Osteocyte (in vitro differentiated cells): ENCODE data around the gene CSNK1G2. TPM values are rescaled to one million over a fixed set of nuclear protein-coding genes. Genes with fewer than 3 reads are reported as not detected.
"Not testable (repeated sequence)": the region's sequence is repeated elsewhere in the genome, so short reads cannot be mapped to it uniquely, and the experiment has no call there.

Experiments
- DNase-seq: peaks from one replicate; pipeline ENCODE4 v3.0.0; 2021; ENCODE audit warnings: mixed read lengths; ENCODE audit not compliant: unreplicated experiment; ENCODE audit errors: extremely low spot score
- H3K27ac Mint-ChIP-seq: one replicate; pipeline ENCODE4 v1.8.0; 2021; ENCODE audit warnings: mild to moderate bottlenecking, mixed read lengths; ENCODE audit not compliant: unreplicated experiment
- H3K27me3 Mint-ChIP-seq: one replicate; pipeline ENCODE4 v1.8.0; 2021; ENCODE audit warnings: mixed read lengths; ENCODE audit not compliant: unreplicated experiment
- H3K36me3 Mint-ChIP-seq: one replicate; pipeline ENCODE4 v1.8.0; 2021; ENCODE audit warnings: mixed read lengths; ENCODE audit not compliant: unreplicated experiment
- H3K4me1 Mint-ChIP-seq: one replicate; pipeline ENCODE4 v1.8.0; 2021; ENCODE audit warnings: mixed read lengths; ENCODE audit not compliant: unreplicated experiment
- H3K4me3 Mint-ChIP-seq: one replicate; pipeline ENCODE4 v1.8.0; 2021; ENCODE audit warnings: mild to moderate bottlenecking, moderate library complexity, mixed read lengths; ENCODE audit not compliant: unreplicated experiment
- H3K9me3 Mint-ChIP-seq: one replicate; pipeline ENCODE4 v1.8.0; 2021; ENCODE audit warnings: mixed read lengths; ENCODE audit not compliant: unreplicated experiment
- total RNA-seq: library from RNA; stranded (reverse); gene quantifications from 2 replicates; pipeline ENCODE4 v1.2.1, GENCODE V29; 2021
- TF ChIP-seq, protein P1 (sequence below): fragments of 200-600 bp; sonication (generic); IDR thresholded peaks from 2 replicates; pipeline ENCODE4 v1.5.0; 2021; ENCODE audit warnings: antibody characterized with exemption, mild to moderate bottlenecking, moderate library complexity

The CSNK1G2 gene
- total RNA-seq, 1 donor from 2014 or later: 72.2 TPM

DNA sequence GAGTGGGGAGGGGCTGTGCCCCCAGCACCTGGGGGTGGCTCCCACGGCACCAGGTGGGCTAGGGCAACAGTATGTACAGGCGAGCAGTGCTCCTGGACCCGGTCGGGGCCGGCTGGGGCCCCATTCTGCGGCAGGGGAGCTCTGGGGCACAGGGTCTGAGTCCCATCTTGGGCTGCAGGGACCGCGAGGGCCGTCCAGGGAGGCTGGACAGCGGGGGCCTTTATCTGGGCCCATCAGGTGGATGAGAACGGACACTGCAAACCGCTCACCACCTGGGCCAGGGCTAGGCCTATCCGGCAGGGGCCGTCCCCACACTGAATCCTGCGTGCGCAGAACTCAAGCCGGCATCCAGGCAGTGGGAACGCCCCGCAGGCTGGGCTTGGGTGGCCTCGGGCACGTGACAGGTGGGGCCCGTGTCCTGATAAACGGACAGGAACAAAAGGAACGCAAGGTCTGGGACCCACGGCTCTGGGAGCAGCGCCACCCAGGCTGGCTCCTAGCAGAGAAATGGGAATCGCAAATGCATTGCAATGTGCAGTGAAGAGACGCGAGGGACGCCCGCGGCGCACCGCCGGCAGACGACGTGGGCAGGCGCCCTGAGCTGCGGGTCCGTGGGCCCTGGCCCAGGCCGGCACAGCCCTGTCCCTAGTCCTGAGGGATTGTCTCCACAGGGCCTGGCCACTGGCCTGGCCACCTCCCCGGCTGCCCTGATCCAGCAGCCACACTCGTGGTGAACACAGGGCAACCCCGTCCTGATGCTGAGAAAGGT, 44.8 kb downstream of the CSNK1G2 start:
- no peak overlapping the region for H3K27ac Mint-ChIP-seq
- H3K36me3 Mint-ChIP-seq: peaks cover 19% of the 10 kb centered on the region
- H3K4me3 Mint-ChIP-seq: no peak overlapping the region
- H3K4me1 Mint-ChIP-seq: no peaks in the 10 kb centered on the region
- no peaks in the 10 kb centered on the region for H3K9me3 Mint-ChIP-seq
- no peak for DNase-seq
- TF ChIP-seq, protein P1, sequence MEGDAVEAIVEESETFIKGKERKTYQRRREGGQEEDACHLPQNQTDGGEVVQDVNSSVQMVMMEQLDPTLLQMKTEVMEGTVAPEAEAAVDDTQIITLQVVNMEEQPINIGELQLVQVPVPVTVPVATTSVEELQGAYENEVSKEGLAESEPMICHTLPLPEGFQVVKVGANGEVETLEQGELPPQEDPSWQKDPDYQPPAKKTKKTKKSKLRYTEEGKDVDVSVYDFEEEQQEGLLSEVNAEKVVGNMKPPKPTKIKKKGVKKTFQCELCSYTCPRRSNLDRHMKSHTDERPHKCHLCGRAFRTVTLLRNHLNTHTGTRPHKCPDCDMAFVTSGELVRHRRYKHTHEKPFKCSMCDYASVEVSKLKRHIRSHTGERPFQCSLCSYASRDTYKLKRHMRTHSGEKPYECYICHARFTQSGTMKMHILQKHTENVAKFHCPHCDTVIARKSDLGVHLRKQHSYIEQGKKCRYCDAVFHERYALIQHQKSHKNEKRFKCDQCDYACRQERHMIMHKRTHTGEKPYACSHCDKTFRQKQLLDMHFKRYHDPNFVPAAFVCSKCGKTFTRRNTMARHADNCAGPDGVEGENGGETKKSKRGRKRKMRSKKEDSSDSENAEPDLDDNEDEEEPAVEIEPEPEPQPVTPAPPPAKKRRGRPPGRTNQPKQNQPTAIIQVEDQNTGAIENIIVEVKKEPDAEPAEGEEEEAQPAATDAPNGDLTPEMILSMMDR: no peak
- no peaks in the 10 kb centered on the region for H3K27me3 Mint-ChIP-seq

DNA sequence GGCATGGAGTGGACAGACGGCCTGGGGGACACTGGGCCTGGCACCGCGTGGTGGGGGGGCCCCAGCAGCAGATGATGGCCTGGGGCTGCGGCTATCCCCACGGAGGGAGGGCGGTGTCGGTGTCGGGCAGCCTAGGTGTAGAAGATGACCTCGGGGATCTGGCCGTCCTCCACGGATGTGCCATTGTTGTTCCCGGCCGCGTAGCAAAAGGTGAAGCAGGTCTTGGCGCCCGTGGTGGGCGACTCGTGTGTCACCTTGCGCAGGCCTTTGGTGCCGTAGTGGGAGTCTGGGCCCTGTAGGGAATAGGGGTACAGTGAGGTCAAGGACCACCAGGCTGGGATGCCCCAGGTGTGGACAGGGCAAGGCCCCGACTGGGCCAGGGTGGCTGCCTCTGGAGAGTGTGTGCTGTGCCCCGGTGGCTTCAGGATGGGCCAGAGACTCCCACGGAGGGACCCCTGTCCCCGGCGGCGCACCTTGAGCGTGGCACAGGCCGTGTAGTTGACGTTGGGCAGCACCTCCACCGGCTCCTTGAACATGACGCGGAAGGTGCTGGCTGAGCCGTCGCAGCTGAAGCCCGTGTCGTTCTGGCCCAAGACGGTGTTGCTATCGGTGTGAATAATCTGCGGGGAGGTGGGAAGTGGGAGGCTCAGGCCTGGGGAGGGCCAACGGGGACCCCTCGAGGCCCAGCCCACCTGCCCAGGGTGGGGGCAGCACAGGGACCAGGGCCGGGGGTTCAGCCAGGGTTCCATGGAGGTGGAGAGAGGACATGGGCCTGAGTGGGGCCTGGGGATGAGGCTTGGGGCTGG, 45.6 kb downstream of the CSNK1G2 start:
- no peaks in the 10 kb centered on the region for H3K9me3 Mint-ChIP-seq
- peaks cover 15% of the 10 kb centered on the region for H3K36me3 Mint-ChIP-seq
- no peaks in the 10 kb centered on the region for H3K4me1 Mint-ChIP-seq
- H3K27ac Mint-ChIP-seq: no peak overlapping the region
- no peaks in the 10 kb centered on the region for H3K27me3 Mint-ChIP-seq
- TF ChIP-seq, protein P1: no peak
- H3K4me3 Mint-ChIP-seq: no peak overlapping the region
- DNase-seq: no peak

DNA sequence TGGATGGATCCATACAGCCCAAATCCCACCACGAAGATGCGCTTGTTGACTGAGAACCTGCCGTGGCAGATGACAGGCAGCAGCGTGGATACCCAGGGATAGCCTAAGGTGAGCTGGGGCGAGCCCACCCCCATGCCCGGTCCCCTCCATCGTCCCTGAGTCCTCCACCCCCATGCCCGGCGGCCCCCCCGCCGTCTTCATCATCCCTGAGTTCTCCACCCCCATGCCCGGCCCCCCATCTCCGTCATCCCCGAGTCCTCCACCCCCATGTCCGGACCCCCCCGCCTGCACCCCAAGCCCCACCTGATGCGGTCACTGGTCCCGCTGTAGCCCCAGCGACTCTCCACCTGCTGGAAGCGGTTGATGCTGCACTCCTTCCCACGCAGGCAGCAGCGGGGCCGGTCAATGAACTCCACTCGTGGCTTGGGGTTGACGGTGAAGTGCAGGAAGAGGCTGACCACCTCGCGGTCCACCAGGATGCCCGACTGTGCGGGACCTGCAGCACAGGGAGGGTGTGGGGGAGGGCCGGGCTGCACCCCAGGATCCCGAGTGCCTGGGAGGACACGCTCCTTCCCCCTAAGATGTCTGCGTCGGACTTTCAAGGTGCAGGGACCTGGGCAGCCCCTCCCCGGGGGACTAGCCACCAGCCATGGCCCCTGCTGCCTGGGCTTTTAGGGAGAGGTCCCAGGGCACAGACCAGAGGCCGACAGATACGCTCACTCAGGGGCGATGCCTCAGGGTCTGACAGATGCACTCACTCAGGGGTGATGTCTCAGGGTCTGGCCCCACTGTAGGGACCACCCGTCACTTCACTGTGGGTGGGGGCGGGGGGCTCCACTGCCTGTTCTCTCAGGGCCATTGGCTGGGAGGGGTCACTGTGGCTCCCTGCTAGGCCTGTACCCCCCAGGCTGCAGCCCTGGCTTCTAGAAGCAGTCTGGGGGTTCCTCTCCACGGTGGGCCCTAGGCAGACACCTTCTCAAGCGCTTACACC, 46.5 kb downstream of the CSNK1G2 start:
- TF ChIP-seq, protein P1: no peak
- Mint-ChIP-seq H3K36me3 (peaks cover 14% of the 10 kb centered on the region), H3K9me3 (no peaks in the 10 kb centered on the region), H3K27ac (no peak overlapping the region), H3K27me3 (no peaks in the 10 kb centered on the region), H3K4me1 (no peaks in the 10 kb centered on the region), H3K4me3 (no peak overlapping the region)
- no peak for DNase-seq

DNA sequence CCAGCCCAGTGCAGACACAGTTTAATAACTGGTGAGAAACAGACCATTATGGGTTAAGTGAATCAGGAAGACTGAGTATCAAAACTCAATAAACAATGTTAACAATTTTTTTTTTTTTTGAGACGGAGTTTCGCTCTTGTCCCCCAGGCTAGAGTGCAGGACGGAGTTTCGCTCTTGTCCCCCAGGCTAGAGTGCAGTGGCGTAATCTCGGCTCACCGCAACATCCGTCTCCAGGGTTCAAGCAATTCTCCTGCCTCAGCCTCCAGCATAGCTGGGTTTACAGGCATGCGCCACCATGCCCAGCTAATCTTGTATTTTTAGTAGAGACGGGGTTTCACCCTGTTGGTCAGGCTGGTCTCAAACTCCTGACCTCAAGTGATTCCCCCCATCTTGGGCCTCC, 47.5 kb downstream of the CSNK1G2 start:
- H3K4me1 Mint-ChIP-seq, H3K27ac Mint-ChIP-seq: not testable (repeated sequence)

DNA sequence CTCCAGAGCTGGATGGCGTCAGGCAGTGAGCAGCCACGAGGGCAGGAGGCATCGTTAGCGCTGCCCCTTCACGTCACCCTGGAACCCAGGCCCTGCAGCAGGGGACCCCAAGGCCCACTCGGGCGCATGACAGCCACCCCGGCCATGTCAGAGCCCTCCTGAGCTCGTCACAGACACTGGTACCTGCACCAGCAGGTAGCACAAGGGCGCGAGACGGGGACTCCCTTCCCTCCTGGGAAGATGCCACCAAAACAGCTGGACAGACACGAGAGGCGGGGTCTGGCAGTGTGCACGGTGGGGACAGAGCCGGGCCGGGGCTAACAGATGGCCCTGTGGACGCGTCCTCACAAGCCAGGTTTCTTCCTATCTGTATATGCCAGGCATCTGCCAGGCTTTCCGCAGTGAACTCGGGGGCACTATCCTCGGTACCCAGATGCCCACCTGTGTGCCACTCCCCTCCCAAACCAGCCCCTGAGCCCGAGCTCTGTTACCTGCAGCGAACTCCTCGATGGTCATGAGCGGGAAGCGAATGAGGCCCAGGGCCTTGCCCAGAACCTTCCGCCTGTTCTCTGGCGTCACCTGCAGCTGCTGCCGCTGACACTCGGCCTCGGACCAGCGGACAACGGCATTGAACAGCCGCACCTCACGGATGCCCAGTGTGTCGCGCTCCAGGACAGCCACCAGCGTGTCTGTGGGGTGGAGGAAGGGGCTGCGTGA, 48.7 kb downstream of the CSNK1G2 start:
- no peaks in the 10 kb centered on the region for H3K4me1 Mint-ChIP-seq

More for the DNA sequence above, 47.5 kb downstream of the CSNK1G2 start:
- not testable (repeated sequence) for DNase-seq, H3K4me3 Mint-ChIP-seq, H3K9me3 Mint-ChIP-seq, H3K27me3 Mint-ChIP-seq
- H3K36me3 Mint-ChIP-seq: peaks cover 16% of the 10 kb centered on the region

More for the DNA sequence above, 48.7 kb downstream of the CSNK1G2 start:
- DNase-seq: no peak
- TF ChIP-seq, protein P1: no peak
- Mint-ChIP-seq H3K4me3 (no peak overlapping the region), H3K9me3 (no peaks in the 10 kb centered on the region), H3K36me3 (peaks cover 13% of the 10 kb centered on the region), H3K27me3 (no peaks in the 10 kb centered on the region), H3K27ac (no peak overlapping the region)
